ENCODE results near the gene ETAA1. TPM values are rescaled to one million over a fixed set of nuclear protein-coding genes. Genes with fewer than 3 reads are reported as not detected.
A peak's percentile ranks its signal among the peaks of the same experiment; 100 is the strongest.

Gene ETAA1
- total and polyA plus RNA-seq, 2 of the 13 experiments (the other 11 are each of a cell fraction or from before 2014, with no cell fraction given) = 9.1 to 16.2 TPM

GRCh38 chr2:67456428-67456827 is 59.3 kb downstream of the ETAA1 start:
- 1% methylated on average over 2 of the region's 2 CpGs for WGBS (ENCODE audit: low lambda C conversion rate)
- ATAC-seq (no peak), FAIRE-seq (no peak), DNase-seq (ENCODE audit: low spot score) (no peak)
- Histone ChIP-seq H3K4me1 (ENCODE audit: insufficient read depth, low read length) (peaks cover 8% of the 10 kb centered on the region; the same call in 1 of the 2 replicates), H4K20me1 (ENCODE audit: insufficient read depth, low read length) (no peaks in the 10 kb centered on the region), H3K9me3 (ENCODE audit: low read length) (no peaks in the 10 kb centered on the region), H3K79me2 (ENCODE audit: insufficient read depth, low read length) (no peaks in the 10 kb centered on the region), H3K4me3 (replicated peaks in 1 of 3; ENCODE audit: insufficient read depth in 1 of 3, low read depth in 2 of 3, low read length in 3 of 3) (no peak overlapping the region), H3K36me3 (replicated peaks in 1 of 2; ENCODE audit: control insufficient read depth in 1 of 2, insufficient read depth in 2 of 2, low read length in 2 of 2) (no peaks in the 10 kb centered on the region), H3K4me2 (ENCODE audit: low read depth, low read length) (no peak overlapping the region), H3K9ac (ENCODE audit: insufficient read depth, low read depth, low read length) (no peak overlapping the region), H2AFZ (ENCODE audit: low read length) (no peak overlapping the region), H3K27me3 (ENCODE audit: control insufficient read depth in 1 of 2, insufficient read depth in 2 of 2, low read length in 2 of 2) (no peaks in the 10 kb centered on the region), H3K27ac (ENCODE audit: extremely low read length, insufficient read depth, low read length) (no peak overlapping the region)
- ChIA-PET POLR2A (no interaction called here), CTCF (ENCODE audit: low intra/inter-chr PET ratio, low total read pairs) (no interaction called here)
- in situ Hi-C loops (cut with HindIII; ENCODE audit: extremely low pct_ligation_motif_present, low pct_unique_long_range_greater_than_20kb) = no loop called here
- BruUV-seq (replicated peaks) = no TSS peak
- intact Hi-C loops (cut with micrococcal nuclease; ENCODE audit: unreplicated experiment) = no loop called here
- no peak for TF ChIP-seq THAP9 (CRISPR knock-in tag; IDR thresholded peaks at IDR 0.05; ENCODE audit: borderline replicate concordance)
- TF ChIP-seq ZSCAN25 (CRISPR knock-in tag; IDR thresholded peaks at IDR 0.05) = no peak
- no peak for TF ChIP-seq ATF1 (CRISPR knock-in tag; IDR thresholded peaks at IDR 0.05)
- TF ChIP-seq ZNF547 (CRISPR knock-in tag; IDR thresholded peaks at IDR 0.05) = no peak
- TF ChIP-seq HMGXB3 (CRISPR knock-in tag; IDR thresholded peaks at IDR 0.05; ENCODE audit: borderline replicate concordance) = no peak
- no peak for TF ChIP-seq SKI (IDR thresholded peaks at IDR 0.05; ENCODE audit: partially characterized antibody)
- no peak for TF ChIP-seq ZNF17 (CRISPR knock-in tag; IDR thresholded peaks at IDR 0.05)
- TF ChIP-seq RFX5 (IDR thresholded peaks at IDR 0.05; ENCODE audit: low read depth, low read length) = peak; percentile 82
- no peak for TF ChIP-seq CHD4 (IDR thresholded peaks at IDR 0.05; ENCODE audit: borderline replicate concordance, low read length)

All from HepG2 (cell line).